Breast epithelium (tissue), 3 donors: Measurements from ENCODE around the gene ACSL3.

ENCODE experiments used
- POLR2A ChIP-seq: fragments of 450-650 bp; IDR thresholded peaks from one replicate; pipeline ENCODE4 v1.6.1; 2016; ENCODE audit warnings: antibody characterized with exemption, mild to moderate bottlenecking, moderate library complexity
- POLR2AphosphoS5 ChIP-seq, 3 donors: sonication (generic); formaldehyde crosslinking; IDR thresholded peaks; one replicate each; pipeline ENCODE4 v1.6.1; 2017; ENCODE audit warnings: antibody characterized with exemption in 3 of 3
- TF ChIP-seq, protein P1 (sequence below), 3 donors: fragments of 450-650 bp; IDR thresholded peaks; one replicate each; pipeline ENCODE4 v1.5.1; 2016 to 2017; ENCODE audit warnings: antibody characterized with exemption in 3 of 3, mild to moderate bottlenecking in 3 of 3, moderate library complexity in 3 of 3

DNA sequence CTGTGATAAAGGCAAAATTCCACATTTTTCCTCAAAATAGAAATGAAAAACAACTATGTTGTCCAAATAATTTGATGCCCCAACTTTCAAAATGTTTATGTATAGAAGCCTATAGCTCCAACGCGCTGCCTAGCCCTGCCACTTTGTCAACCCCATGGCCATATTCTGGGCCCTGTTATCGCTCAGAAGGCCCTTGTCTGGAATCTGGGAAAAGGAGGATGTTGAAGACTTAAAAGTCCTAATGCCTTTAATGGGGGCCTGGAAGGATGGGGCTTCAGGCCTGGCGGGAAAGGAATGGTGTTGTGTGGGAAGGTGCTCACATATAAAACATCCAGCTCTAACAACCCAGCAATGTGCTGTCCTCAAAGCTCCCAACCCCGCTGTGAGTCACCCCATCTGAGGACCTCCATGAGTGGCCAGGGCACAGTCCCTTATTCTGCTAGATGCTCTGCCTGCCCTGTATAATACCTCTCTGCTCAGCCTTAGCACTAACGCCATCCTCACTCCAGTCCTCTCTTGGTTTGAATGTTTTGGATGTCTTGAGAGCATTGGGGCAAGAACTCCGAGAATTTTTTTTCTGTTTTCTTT is 86.0 kb downstream of the ACSL3 start:
- TF ChIP-seq, protein P1, sequence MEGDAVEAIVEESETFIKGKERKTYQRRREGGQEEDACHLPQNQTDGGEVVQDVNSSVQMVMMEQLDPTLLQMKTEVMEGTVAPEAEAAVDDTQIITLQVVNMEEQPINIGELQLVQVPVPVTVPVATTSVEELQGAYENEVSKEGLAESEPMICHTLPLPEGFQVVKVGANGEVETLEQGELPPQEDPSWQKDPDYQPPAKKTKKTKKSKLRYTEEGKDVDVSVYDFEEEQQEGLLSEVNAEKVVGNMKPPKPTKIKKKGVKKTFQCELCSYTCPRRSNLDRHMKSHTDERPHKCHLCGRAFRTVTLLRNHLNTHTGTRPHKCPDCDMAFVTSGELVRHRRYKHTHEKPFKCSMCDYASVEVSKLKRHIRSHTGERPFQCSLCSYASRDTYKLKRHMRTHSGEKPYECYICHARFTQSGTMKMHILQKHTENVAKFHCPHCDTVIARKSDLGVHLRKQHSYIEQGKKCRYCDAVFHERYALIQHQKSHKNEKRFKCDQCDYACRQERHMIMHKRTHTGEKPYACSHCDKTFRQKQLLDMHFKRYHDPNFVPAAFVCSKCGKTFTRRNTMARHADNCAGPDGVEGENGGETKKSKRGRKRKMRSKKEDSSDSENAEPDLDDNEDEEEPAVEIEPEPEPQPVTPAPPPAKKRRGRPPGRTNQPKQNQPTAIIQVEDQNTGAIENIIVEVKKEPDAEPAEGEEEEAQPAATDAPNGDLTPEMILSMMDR (IDR thresholded peaks at IDR 0.05) = no peak
- no peak for TF ChIP-seq POLR2AphosphoS5 (IDR thresholded peaks at IDR 0.05)
- no peak for TF ChIP-seq POLR2A
